HG03064 (cell line): ENCODE results near the gene NFATC2.

ENCODE experiments used
- ATAC-seq: cut with Tn5 transposase; IDR thresholded peaks from one replicate; pipeline ENCODE4 v1.9.1; 2021; ENCODE audit warnings: low read depth; ENCODE audit not compliant: unreplicated experiment

NFATC2 gene

GRCh38 chr20:51498765-51499540 lies 43.6 kb downstream of the NFATC2 start:
- ATAC-seq, result no peak

GRCh38 chr20:51497542-51498467 lies 44.7 kb downstream of the NFATC2 start:
- ATAC-seq, result no peak

GRCh38 chr20:51496964-51497363 lies 45.6 kb downstream of the NFATC2 start:
- ATAC-seq, result no peak

GRCh38 chr20:51495921-51496545 lies 46.5 kb downstream of the NFATC2 start:
- ATAC-seq, result no peak

- ATAC-seq, result no peak
Measured at GRCh38 chr20:51495291-51495690, 47.2 kb downstream of the NFATC2 start.

- ATAC-seq, result no peak
Measured at GRCh38 chr20:51494241-51495110, 48.0 kb downstream of the NFATC2 start.

GRCh38 chr20:51493346-51493791 lies 49.1 kb downstream of the NFATC2 start:
- ATAC-seq, result no peak

GRCh38 chr20:51492167-51493092 lies 50.1 kb downstream of the NFATC2 start:
- ATAC-seq, result no peak

GRCh38 chr20:51491393-51491792 lies 51.1 kb downstream of the NFATC2 start:
- no peak for ATAC-seq

GRCh38 chr20:51490635-51491034 lies 51.9 kb downstream of the NFATC2 start:
- ATAC-seq, result no peak

- no peak for ATAC-seq
Measured at GRCh38 chr20:51489611-51490010, 52.9 kb downstream of the NFATC2 start.

GRCh38 chr20:51488331-51488730 lies 54.2 kb downstream of the NFATC2 start:
- ATAC-seq, result no peak

- ATAC-seq, result no peak
Measured at GRCh38 chr20:51487565-51488268, 54.8 kb downstream of the NFATC2 start.

GRCh38 chr20:51487076-51487475 lies 55.4 kb downstream of the NFATC2 start:
- no peak for ATAC-seq

GRCh38 chr20:51486197-51487005 lies 56.1 kb downstream of the NFATC2 start:
- no peak for ATAC-seq

GRCh38 chr20:51484831-51485230 lies 57.7 kb downstream of the NFATC2 start:
- no peak for ATAC-seq

- ATAC-seq, result no peak
Measured at GRCh38 chr20:51484141-51484815, 58.2 kb downstream of the NFATC2 start.
